ENCODE results near the gene SLC6A8.

DNA sequence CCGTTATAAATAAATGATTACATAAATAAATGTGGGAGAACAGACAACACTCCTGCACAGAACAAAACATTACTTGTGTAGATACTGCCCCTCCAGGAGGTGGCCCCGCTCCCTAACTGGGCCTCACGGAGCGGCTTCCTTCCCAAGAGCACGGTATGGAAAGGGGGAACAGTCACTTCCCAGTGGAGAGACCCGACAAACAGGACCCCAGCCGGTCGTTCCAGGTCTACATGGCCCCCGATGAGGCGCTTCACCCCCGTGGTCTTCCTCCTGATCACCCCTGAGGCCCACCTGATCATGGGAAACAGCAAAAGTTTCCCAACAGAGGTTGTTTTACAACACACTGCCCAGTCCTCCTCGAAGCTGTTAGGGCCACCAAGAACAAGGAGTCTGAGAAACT is 6.6 kb upstream of the SLC6A8 start:
- TF ChIP-seq, protein P1, sequence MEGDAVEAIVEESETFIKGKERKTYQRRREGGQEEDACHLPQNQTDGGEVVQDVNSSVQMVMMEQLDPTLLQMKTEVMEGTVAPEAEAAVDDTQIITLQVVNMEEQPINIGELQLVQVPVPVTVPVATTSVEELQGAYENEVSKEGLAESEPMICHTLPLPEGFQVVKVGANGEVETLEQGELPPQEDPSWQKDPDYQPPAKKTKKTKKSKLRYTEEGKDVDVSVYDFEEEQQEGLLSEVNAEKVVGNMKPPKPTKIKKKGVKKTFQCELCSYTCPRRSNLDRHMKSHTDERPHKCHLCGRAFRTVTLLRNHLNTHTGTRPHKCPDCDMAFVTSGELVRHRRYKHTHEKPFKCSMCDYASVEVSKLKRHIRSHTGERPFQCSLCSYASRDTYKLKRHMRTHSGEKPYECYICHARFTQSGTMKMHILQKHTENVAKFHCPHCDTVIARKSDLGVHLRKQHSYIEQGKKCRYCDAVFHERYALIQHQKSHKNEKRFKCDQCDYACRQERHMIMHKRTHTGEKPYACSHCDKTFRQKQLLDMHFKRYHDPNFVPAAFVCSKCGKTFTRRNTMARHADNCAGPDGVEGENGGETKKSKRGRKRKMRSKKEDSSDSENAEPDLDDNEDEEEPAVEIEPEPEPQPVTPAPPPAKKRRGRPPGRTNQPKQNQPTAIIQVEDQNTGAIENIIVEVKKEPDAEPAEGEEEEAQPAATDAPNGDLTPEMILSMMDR (IDR thresholded peaks at IDR 0.05; ENCODE audit: borderline replicate concordance, extremely low read depth, low read length, poor library complexity, severe bottlenecking), result no peak
- TF ChIP-seq EZH2 (IDR thresholded peaks at IDR 0.05; ENCODE audit: borderline replicate concordance, low read depth, low read length, severe bottlenecking), result no peak

Data from DND-41 (cell line).